Progenitor cell of endocrine pancreas (in vitro differentiated cells): ENCODE measurements around the gene PPP1CB. TPM values are rescaled to one million over a fixed set of nuclear protein-coding genes. Genes with fewer than 3 reads are reported as not detected.

Experiments used
- DNase-seq: peaks from one replicate; pipeline ENCODE4 v3.0.0; 2021; ENCODE audit warnings: low spot score; ENCODE audit not compliant: unreplicated experiment
- H3K27ac Mint-ChIP-seq: 2 replicates; pipeline ENCODE4 v1.8.0; 2021; ENCODE audit warnings: mild to moderate bottlenecking, moderate library complexity, mixed read lengths
- H3K27me3 Mint-ChIP-seq: 2 replicates; pipeline ENCODE4 v1.8.0; 2021; ENCODE audit warnings: mixed read lengths
- H3K36me3 Mint-ChIP-seq: 2 replicates; pipeline ENCODE4 v1.8.0; 2022; ENCODE audit warnings: mixed read lengths; ENCODE audit not compliant: insufficient read depth
- H3K4me1 Mint-ChIP-seq: 2 replicates; pipeline ENCODE4 v1.8.0; 2021; ENCODE audit warnings: low read depth, mixed read lengths
- H3K4me3 Mint-ChIP-seq: 2 replicates; pipeline ENCODE4 v1.8.0; 2021; ENCODE audit warnings: low read depth, mild to moderate bottlenecking, moderate library complexity, mixed read lengths
- H3K9me3 Mint-ChIP-seq: 2 replicates; pipeline ENCODE4 v1.8.0; 2021; ENCODE audit warnings: low read depth, mixed read lengths
- total RNA-seq: library from RNA; stranded (reverse); gene quantifications from 2 replicates; pipeline ENCODE4 v1.2.1, GENCODE V29; 2021
- TF ChIP-seq, protein P1 (sequence below): fragments of 200-600 bp; sonication (generic); IDR thresholded peaks from one replicate; pipeline ENCODE4 v1.5.0; 2021; ENCODE audit warnings: antibody characterized with exemption, mild to moderate bottlenecking; ENCODE audit not compliant: unreplicated experiment

The PPP1CB gene
- total RNA-seq, 1 donor from 2014 or later = 193 TPM

DNA sequence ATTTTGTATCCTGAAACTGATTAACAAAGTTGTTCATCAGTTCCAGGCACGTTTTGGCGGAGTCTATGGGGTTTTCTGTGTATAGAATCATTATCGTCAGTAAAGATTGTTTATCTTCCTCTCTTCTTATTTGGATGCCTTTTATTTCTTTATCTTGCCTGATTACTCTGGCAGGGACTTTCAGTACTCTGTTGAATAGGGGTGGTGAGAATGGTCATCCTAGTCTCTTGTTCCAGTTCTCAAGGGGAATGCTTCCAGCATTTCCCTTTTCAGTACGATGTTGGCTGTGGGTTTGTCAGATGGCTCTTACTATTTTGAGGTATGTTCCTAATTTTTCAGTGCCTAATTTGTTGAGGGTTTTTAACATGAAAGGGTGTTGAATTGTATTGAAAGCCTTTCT lies 45.0 kb downstream of the PPP1CB start:
- DNase-seq = no peak

DNA sequence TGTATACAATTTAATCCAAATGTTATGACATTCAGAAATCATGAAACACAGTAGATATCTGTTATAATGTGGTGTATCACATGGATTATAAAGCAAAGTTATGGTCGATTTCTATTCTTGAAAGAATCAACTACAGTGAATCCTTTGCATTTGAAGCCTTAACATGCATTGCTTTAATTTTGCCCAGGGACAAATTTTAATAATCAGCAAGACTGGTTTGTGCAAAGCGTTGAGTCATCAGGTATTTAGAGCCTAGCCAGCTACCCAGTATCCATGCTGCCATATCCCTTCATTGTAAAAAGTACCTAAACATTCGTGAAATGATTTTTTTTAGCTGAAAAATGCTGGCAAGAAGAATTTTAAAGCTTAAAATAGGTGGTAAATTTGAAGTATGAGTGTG lies 50.1 kb downstream of the PPP1CB start:
- Mint-ChIP-seq H3K27ac (no peak overlapping the region), H3K36me3 (peaks cover 33% of the 10 kb centered on the region)

More for the DNA sequence above, 45.0 kb downstream of the PPP1CB start:
- Mint-ChIP-seq H3K36me3 (peaks cover 56% of the 10 kb centered on the region), H3K27ac (no peak overlapping the region), H3K9me3 (peaks cover 24% of the 10 kb centered on the region), H3K4me3 (no peak overlapping the region), H3K4me1 (no peaks in the 10 kb centered on the region), H3K27me3 (no peaks in the 10 kb centered on the region)
- TF ChIP-seq, protein P1, sequence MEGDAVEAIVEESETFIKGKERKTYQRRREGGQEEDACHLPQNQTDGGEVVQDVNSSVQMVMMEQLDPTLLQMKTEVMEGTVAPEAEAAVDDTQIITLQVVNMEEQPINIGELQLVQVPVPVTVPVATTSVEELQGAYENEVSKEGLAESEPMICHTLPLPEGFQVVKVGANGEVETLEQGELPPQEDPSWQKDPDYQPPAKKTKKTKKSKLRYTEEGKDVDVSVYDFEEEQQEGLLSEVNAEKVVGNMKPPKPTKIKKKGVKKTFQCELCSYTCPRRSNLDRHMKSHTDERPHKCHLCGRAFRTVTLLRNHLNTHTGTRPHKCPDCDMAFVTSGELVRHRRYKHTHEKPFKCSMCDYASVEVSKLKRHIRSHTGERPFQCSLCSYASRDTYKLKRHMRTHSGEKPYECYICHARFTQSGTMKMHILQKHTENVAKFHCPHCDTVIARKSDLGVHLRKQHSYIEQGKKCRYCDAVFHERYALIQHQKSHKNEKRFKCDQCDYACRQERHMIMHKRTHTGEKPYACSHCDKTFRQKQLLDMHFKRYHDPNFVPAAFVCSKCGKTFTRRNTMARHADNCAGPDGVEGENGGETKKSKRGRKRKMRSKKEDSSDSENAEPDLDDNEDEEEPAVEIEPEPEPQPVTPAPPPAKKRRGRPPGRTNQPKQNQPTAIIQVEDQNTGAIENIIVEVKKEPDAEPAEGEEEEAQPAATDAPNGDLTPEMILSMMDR = no peak

DNA sequence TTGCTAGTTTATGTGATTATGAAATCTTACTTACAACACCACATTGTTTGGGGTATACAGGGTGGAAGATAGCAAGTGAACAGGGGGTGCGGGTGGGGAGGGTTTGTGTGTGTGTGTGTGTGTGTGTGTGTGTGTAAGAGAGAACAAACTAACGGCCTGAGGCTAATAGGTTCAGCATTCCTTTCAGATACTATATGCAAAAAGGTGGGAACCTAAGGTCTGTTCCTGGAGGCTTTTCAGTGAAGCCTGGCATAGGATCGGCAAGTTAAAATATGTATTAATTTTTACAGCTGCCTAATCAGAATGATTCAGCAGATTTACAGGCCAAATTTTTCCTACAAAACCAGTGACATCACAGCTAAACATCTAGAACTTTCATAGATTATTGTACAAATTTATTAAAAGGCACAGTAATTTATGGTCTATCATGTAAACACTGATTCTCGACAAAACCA lies 51.4 kb downstream of the PPP1CB start:
- Mint-ChIP-seq H3K4me1 (no peaks in the 10 kb centered on the region), H3K9me3 (no peaks in the 10 kb centered on the region), H3K27me3 (no peaks in the 10 kb centered on the region), H3K36me3 (peaks cover 25% of the 10 kb centered on the region), H3K4me3 (no peak overlapping the region), H3K27ac (no peak overlapping the region)
- TF ChIP-seq, protein P1 = no peak
- DNase-seq = no peak

More for the DNA sequence above, 50.1 kb downstream of the PPP1CB start:
- Mint-ChIP-seq H3K4me1 (no peaks in the 10 kb centered on the region), H3K27me3 (no peaks in the 10 kb centered on the region), H3K4me3 (no peak overlapping the region), H3K9me3 (peaks cover 6% of the 10 kb centered on the region)
- no peak for DNase-seq
- TF ChIP-seq, protein P1 = no peak

DNA sequence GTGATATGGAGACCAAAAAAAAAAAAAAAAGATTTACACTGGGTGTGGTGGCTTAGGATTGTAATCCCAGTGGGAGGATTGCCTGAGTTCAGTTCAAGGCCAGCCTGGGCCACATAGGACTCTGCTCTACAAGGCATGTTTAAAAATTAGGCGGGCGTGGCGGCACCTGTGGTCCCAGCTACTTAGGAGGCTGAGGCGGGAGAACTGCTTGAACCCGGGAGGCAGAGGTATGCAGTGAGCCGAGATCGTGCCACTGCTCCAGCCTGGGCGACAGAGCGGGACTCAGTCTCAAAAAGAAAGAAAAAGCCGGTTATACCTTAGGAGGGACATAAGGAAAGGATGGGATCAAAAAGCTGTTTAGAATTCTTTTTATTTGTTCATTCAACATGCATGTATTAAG lies 58.3 kb downstream of the PPP1CB start:
- DNase-seq = no peak
- TF ChIP-seq, protein P1 = no peak
- peaks cover 10% of the 10 kb centered on the region for H3K27me3 Mint-ChIP-seq
- peak overlapping the region; percentile 62 for H3K4me3 Mint-ChIP-seq
- H3K9me3 Mint-ChIP-seq = no peaks in the 10 kb centered on the region
- H3K27ac Mint-ChIP-seq = peak overlapping the region; percentile 56
- no peaks in the 10 kb centered on the region for H3K4me1 Mint-ChIP-seq
- peaks cover 9% of the 10 kb centered on the region for H3K36me3 Mint-ChIP-seq

DNA sequence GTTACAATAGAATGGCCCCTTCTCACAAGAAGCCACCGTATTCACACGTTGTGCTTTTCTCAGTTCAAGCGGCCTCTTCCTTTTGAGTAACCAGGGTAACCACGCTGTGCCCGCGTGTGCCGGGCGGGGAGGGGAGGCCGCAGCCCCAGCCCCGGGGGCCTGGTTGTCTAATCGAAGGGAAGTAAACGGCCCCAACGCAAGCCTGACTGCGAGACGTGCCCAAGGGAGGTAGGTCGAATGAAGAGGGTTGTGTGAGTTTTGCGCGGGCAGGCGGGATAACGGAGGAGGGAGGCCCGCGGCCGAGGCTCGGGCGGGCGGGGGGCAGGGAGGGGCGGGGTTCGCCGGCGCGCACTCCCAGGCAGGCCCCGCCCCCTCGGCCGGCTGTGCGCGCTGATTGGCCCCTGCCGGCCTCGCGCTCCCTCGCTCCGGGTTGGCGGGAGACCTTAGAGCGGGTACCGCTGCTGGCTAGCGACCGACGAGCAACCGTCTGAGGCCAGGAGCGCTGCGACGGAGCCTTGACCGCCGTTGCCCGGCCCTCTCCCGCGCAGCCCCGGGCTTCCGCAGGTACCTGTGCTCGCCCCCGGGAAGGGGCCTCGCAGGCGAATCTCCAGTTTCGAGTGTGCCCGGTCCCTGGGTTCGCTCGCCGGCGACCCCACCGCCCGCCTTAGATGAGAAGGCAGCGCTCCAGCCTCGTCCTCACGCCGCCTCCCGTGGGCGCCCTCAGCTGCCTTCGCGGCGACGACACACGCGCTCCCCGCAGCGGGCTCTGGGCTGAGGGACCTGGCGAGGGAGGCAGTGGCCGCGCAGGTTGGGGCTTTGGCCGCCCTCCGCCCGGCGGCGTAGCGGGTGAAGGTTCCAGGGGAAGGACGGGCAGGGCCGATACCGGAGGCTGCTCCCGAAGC lies 59.0 kb downstream of the PPP1CB start, which contains the start of gene SPDYA:
SPDYA (plus strand) TSS at position 451 of the 902 bp plus-strand sequence. CDS start 5,181 bp downstream, outside the sequence.
- Mint-ChIP-seq H3K4me3 (peak within 1 kb of the TSS; percentile 62), H3K4me1 (no peaks in the 10 kb centered on the region)

More for the DNA sequence above, 59.0 kb downstream of the PPP1CB start, which contains the start of gene SPDYA:
- Mint-ChIP-seq H3K27ac (peak within 1 kb of the TSS; percentile 56), H3K36me3 (peaks cover 6% of the 10 kb centered on the region), H3K9me3 (no peaks in the 10 kb centered on the region), H3K27me3 (peaks cover 10% of the 10 kb centered on the region)
- TF ChIP-seq, protein P1 = no peak
- DNase-seq = peak; percentile 56
